Mesothelial cell of epicardium (in vitro differentiated cells): ENCODE data around the gene ASMTL. TPM values are rescaled to one million over a fixed set of nuclear protein-coding genes. Genes with fewer than 3 reads are reported as not detected.
"Not testable (repeated sequence)": the region's sequence is repeated elsewhere in the genome, so short reads cannot be mapped to it uniquely, and the experiment has no call there.

Experiments
- DNase-seq, 2 experiments: peaks; one replicate each; pipeline ENCODE4 v3.0.0; 2021; ENCODE audit warnings: low spot score in 2 of 2; ENCODE audit not compliant: unreplicated experiment in 2 of 2
- H3K27ac Mint-ChIP-seq: 2 replicates; pipeline ENCODE4 v1.8.0; 2021; ENCODE audit warnings: mixed read lengths
- H3K27me3 Mint-ChIP-seq: 2 replicates; pipeline ENCODE4 v1.8.0; 2021; ENCODE audit warnings: low read depth, mixed read lengths
- H3K36me3 Mint-ChIP-seq: 2 replicates; pipeline ENCODE4 v1.8.0; 2021; ENCODE audit warnings: mixed read lengths
- H3K4me1 Mint-ChIP-seq: 2 replicates; pipeline ENCODE4 v1.8.0; 2021; ENCODE audit warnings: mixed read lengths
- H3K4me3 Mint-ChIP-seq: 2 replicates; pipeline ENCODE4 v1.8.0; 2021; ENCODE audit warnings: mild to moderate bottlenecking, moderate library complexity, mixed read lengths
- H3K9me3 Mint-ChIP-seq: 2 replicates; pipeline ENCODE4 v1.8.0; 2021; ENCODE audit warnings: mixed read lengths
- total RNA-seq: library from RNA; stranded (reverse); gene quantifications from 3 replicates; pipeline ENCODE4 v1.2.1, GENCODE V29; 2021
- TF ChIP-seq, protein P1 (sequence below): fragments of 200-600 bp; sonication (generic); IDR thresholded peaks from one replicate; pipeline ENCODE4 v1.5.0; 2021; ENCODE audit warnings: antibody characterized with exemption; ENCODE audit not compliant: unreplicated experiment

Gene ASMTL
- total RNA-seq, 1 donor from 2014 or later: 31.9 TPM

DNA sequence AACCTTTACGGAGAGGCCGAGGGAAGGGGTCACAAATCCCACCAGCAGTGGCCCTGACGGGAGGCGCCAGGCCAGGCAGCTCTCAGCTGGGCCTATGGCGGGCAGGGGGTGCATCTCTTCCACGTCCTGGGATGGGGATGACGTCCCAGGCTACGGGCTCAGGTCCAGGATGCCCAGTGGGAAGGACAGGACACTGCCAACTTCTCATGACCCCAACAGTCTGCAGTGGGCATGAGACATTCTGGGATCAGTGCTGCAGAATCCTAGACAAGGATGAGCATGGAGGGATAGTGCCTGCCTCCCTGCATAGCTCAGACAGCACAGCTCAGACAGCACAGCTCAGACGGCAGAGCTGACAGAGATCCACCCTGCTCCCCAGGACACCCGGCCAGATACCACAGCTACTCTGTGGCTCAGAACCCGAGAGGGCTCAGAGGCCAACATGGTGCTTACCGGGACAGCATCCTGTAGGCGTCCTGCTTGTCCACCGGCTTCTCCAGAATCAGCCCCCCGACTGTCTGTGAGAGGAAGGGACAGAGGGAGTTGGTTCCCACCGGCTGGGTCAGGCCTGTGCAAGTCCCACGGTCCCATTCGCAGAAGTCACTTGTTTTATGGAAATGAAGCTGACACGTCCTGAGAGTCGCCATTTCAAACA is 17.3 kb downstream of the ASMTL start:
- Mint-ChIP-seq H3K36me3 (peaks cover 41% of the 10 kb centered on the region), H3K4me1 (no peaks in the 10 kb centered on the region)

DNA sequence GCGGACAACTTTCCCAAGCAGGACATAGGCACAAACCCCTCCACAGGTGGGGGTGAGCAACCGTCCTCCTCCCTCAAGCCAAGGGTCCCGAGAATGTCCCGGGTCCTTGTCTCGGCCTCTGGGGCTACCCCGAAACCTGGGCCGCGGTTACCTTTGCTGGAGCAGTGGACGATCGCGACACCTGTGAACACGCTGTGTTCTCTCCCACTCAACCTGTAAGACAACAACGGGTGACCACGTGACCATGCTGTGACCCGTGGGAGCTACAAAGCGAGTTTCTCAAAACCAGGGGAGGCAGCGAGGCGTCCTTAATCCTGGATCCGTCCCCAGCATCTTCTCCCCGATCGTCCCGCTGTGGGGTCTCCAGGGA is 17.9 kb downstream of the ASMTL start:
- Mint-ChIP-seq H3K4me3 (no peak overlapping the region), H3K27ac (no peak overlapping the region), H3K4me1 (no peaks in the 10 kb centered on the region), H3K9me3 (peaks cover 8% of the 10 kb centered on the region), H3K27me3 (no peaks in the 10 kb centered on the region), H3K36me3 (peaks cover 40% of the 10 kb centered on the region)
- no peak for DNase-seq
- TF ChIP-seq, protein P1, sequence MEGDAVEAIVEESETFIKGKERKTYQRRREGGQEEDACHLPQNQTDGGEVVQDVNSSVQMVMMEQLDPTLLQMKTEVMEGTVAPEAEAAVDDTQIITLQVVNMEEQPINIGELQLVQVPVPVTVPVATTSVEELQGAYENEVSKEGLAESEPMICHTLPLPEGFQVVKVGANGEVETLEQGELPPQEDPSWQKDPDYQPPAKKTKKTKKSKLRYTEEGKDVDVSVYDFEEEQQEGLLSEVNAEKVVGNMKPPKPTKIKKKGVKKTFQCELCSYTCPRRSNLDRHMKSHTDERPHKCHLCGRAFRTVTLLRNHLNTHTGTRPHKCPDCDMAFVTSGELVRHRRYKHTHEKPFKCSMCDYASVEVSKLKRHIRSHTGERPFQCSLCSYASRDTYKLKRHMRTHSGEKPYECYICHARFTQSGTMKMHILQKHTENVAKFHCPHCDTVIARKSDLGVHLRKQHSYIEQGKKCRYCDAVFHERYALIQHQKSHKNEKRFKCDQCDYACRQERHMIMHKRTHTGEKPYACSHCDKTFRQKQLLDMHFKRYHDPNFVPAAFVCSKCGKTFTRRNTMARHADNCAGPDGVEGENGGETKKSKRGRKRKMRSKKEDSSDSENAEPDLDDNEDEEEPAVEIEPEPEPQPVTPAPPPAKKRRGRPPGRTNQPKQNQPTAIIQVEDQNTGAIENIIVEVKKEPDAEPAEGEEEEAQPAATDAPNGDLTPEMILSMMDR: no peak

More for the DNA sequence above, 17.3 kb downstream of the ASMTL start:
- Mint-ChIP-seq H3K9me3 (peaks cover 8% of the 10 kb centered on the region), H3K27ac (no peak overlapping the region), H3K4me3 (no peak overlapping the region), H3K27me3 (no peaks in the 10 kb centered on the region)
- no peak for DNase-seq
- TF ChIP-seq, protein P1: no peak

DNA sequence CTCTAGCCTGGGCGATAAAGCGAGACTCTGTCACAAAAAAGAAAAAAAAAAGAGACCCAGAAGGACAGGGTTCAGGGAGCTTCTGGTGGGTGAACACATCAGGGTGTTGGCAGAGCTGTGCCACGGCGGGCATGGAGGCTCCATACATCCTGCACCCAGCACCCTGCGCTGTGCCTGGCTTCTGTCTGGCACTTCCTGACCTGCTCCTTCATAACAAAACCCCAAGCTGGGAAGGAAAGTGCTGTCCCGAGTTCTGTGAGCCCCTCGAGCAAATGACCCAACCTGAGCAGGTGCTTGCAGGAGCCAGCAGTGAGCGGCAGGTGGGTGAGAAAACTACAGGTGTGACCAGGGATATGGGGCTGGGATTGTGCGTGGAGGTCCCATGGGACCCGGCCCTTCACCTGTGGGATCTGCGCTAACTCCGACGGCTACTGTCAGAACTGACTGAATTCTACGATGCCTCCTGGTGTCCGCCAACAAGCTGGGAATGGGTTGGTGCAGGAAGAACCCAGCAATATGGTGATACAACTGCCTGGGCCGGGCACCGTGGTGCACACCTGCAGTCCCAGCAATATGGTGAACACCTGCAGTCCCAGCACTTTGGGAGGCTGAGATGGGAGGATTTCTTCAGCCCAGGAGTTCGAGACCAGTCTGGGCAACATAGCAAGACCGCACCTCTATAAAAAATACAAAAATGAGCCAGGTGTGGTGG is 18.9 kb downstream of the ASMTL start:
- Mint-ChIP-seq H3K4me3 (no peak overlapping the region), H3K36me3 (peaks cover 37% of the 10 kb centered on the region)
- no peak for DNase-seq

DNA sequence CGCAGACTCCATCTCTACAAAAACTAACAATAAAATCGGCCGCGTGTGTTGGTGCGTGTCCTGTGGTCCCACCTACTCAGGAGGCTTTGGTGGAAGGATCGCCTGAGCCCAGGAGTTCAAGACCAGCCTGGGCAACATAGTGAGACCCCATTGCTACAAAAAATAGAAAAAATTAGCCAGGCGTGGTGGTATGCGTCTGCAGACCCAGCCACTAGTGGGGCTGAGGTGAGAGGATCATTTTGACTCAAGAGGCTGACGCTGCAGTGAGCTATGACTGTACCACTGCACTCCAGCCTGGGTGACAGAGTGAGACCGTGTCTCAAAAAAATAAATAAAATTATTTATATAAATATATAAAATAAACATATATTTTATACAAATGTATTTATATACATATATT is 22.3 kb downstream of the ASMTL start:
- Mint-ChIP-seq H3K9me3 (peaks cover 5% of the 10 kb centered on the region), H3K4me1 (no peaks in the 10 kb centered on the region), H3K27me3 (no peaks in the 10 kb centered on the region), H3K36me3 (peaks cover 29% of the 10 kb centered on the region), H3K4me3 (no peak overlapping the region), H3K27ac (no peak overlapping the region)
- TF ChIP-seq, protein P1: no peak
- no peak for DNase-seq

More for the DNA sequence above, 18.9 kb downstream of the ASMTL start:
- H3K27me3 Mint-ChIP-seq: no peaks in the 10 kb centered on the region
- H3K9me3 Mint-ChIP-seq: peaks cover 8% of the 10 kb centered on the region
- no peak overlapping the region for H3K27ac Mint-ChIP-seq
- no peaks in the 10 kb centered on the region for H3K4me1 Mint-ChIP-seq
- TF ChIP-seq, protein P1: no peak

DNA sequence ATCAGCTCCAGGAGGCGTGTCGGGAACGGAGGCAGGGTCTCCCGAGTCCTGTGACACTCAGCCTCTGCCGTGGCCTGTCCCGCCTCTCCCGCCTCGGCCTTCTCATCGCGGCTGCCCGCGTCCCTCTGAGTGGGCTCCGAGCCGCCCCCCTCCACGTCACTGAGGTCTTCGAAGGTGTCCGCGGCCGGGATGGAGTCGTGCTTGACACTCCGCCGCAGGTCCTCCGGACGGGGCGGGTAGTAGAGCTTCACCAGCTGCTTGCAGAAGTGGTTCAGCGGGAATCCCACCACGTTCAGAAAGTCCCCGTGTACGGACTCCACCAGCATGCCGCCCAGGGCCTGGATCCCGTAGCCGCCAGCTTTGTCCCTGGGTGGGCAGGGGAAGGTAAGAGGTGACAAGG is 25.0 kb downstream of the ASMTL start:
- DNase-seq: no peak
- peaks cover 19% of the 10 kb centered on the region for H3K9me3 Mint-ChIP-seq
- TF ChIP-seq, protein P1: no peak
- H3K27ac Mint-ChIP-seq: no peak overlapping the region
- H3K4me1 Mint-ChIP-seq: no peaks in the 10 kb centered on the region
- H3K27me3 Mint-ChIP-seq: no peaks in the 10 kb centered on the region
- no peak overlapping the region for H3K4me3 Mint-ChIP-seq
- peaks cover 45% of the 10 kb centered on the region for H3K36me3 Mint-ChIP-seq

DNA sequence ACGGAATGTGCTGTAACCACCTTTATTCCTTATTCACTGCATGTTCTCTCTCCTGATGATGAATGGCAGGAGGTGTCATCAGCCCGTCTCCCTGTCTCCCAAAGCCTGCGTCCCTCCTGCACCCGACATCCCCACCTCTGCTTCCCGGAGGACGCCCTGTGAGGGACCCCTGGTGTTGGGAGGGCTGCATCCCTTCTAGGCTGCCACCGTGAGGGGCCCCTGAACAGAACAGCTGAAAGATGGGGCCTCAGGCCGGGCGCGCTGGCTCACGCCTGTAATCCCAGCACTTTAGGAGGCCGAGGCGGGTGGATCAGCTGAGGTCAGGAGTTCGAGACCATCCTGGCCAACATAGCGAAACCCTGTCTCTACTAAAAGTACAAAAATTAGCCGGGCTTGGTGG is 26.4 kb downstream of the ASMTL start:
- peaks cover 26% of the 10 kb centered on the region for H3K9me3 Mint-ChIP-seq
- DNase-seq, H3K27me3 Mint-ChIP-seq, H3K4me3 Mint-ChIP-seq, H3K4me1 Mint-ChIP-seq, H3K27ac Mint-ChIP-seq: not testable (repeated sequence)
- H3K36me3 Mint-ChIP-seq: peaks cover 55% of the 10 kb centered on the region
